Mesenteric fat pad (tissue), 1 donor: ENCODE measurements around the gene C1orf50. TPM values are rescaled to one million over a fixed set of nuclear protein-coding genes. Genes with fewer than 3 reads are reported as not detected.

Experiments
- DNase-seq: peaks from one replicate; pipeline ENCODE4 v3.0.0-alpha.2; 2020; ENCODE audit warnings: low spot score
- total RNA-seq: library from RNA; stranded (reverse); fragmentation: NEBNext Ultra II Directional; extraction: Animal tissue kit (Norgen Biotek cat#: 25700); gene quantifications from one replicate; pipeline ENCODE4 v1.2.1, GENCODE V29; 2021
- donor health status: DM: yes; HTN: yes; CAD: no.

Gene C1orf50
- total RNA-seq, 1 donor from 2014 or later = 4.3 TPM

GRCh38 chr1:42758641-42759040, 8.4 kb upstream of the C1orf50 start:
- DNase-seq = no peak

GRCh38 chr1:42759114-42759513, 7.9 kb upstream of the C1orf50 start:
- DNase-seq = no peak

- no peak for DNase-seq
Measured at GRCh38 chr1:42761567-42761966, 5.5 kb upstream of the C1orf50 start.

- no peak for DNase-seq
Measured at GRCh38 chr1:42762269-42762668, 4.8 kb upstream of the C1orf50 start.

GRCh38 chr1:42765269-42765668, 1.8 kb upstream of the C1orf50 start:
- DNase-seq = no peak

GRCh38 chr1:42765832-42766740, 963 bp upstream of the C1orf50 start:
- no peak for DNase-seq

- DNase-seq = no peak
Measured at GRCh38 chr1:42767510-42768000, 506 bp downstream of the C1orf50 start.

- DNase-seq = no peak
Measured at GRCh38 chr1:42768172-42768571, 1.1 kb downstream of the C1orf50 start.

- DNase-seq = no peak
Measured at GRCh38 chr1:42769811-42770210, 2.8 kb downstream of the C1orf50 start.

GRCh38 chr1:42773420-42773819, 6.4 kb downstream of the C1orf50 start:
- DNase-seq = no peak

GRCh38 chr1:42774928-42775526, 8.0 kb downstream of the C1orf50 start:
- no peak for DNase-seq

GRCh38 chr1:42776502-42776901, 9.5 kb downstream of the C1orf50 start:
- DNase-seq = no peak

- DNase-seq = no peak
Measured at GRCh38 chr1:42777852-42778251, 10.8 kb downstream of the C1orf50 start.

- no peak for DNase-seq
Measured at GRCh38 chr1:42779725-42780124, 12.7 kb downstream of the C1orf50 start.

GRCh38 chr1:42780176-42780575, 13.1 kb downstream of the C1orf50 start:
- DNase-seq = no peak

GRCh38 chr1:42783092-42783491, 16.0 kb downstream of the C1orf50 start:
- no peak for DNase-seq

- no peak for DNase-seq
Measured at GRCh38 chr1:42784547-42784945, 17.5 kb downstream of the C1orf50 start.

GRCh38 chr1:42784946-42785693, 18.1 kb downstream of the C1orf50 start, which contains the start of gene TMEM269:
TSS of gene TMEM269 (plus strand) at chr1:42784991. CDS start at chr1:42789894, 4,903 bp downstream.
- no peak for DNase-seq

- no peak for DNase-seq
Measured at GRCh38 chr1:42786097-42786496, 19.0 kb downstream of the C1orf50 start.

- no peak for DNase-seq
Measured at GRCh38 chr1:42788021-42788420, 21.0 kb downstream of the C1orf50 start.

GRCh38 chr1:42793824-42794223, 26.8 kb downstream of the C1orf50 start:
- DNase-seq = no peak

GRCh38 chr1:42797414-42797813, 30.4 kb downstream of the C1orf50 start:
- no peak for DNase-seq
